Loucy (cell line): Measurements from ENCODE around the gene GBX2.

Experiments used
- H2AFZ ChIP-seq: fragments of 200-600 bp; sonication (generic); 2 replicates; pipeline ENCODE4 v1.6.0; 2016; ENCODE audit warnings: antibody characterized with exemption, mild to moderate bottlenecking, low read length, moderate library complexity
- H3F3A ChIP-seq: fragments of 200-600 bp; 2 replicates; pipeline ENCODE4 v1.6.0; 2016; ENCODE audit warnings: antibody characterized with exemption, low read depth, mild to moderate bottlenecking
- H3K27me3 ChIP-seq: fragments of 200-600 bp; sonication (generic); 2 replicates; pipeline ENCODE4 v1.6.1; 2014; ENCODE audit warnings: low read length, mild to moderate bottlenecking; ENCODE audit not compliant: insufficient read depth, poor library complexity, severe bottlenecking
- H3K36me3 ChIP-seq: fragments of 200-600 bp; sonication (generic); 2 replicates; pipeline ENCODE4 v1.6.1; 2016; ENCODE audit warnings: low read length; ENCODE audit not compliant: insufficient read depth
- H3K4me1 ChIP-seq: fragments of 200-600 bp; sonication (generic); 2 replicates; pipeline ENCODE4 v1.5.1; 2014; ENCODE audit warnings: low read length, mild to moderate bottlenecking; ENCODE audit not compliant: insufficient read depth, poor library complexity, severe bottlenecking
- H3K4me2 ChIP-seq: fragments of 200-600 bp; sonication (generic); 2 replicates; pipeline ENCODE4 v1.6.0; 2014; ENCODE audit warnings: antibody characterized with exemption, low read length, low read depth, mild to moderate bottlenecking; ENCODE audit not compliant: poor library complexity, severe bottlenecking
- H3K4me3 ChIP-seq: fragments of 200-600 bp; sonication (generic); 2 replicates; pipeline ENCODE4 v1.5.1; 2014; ENCODE audit warnings: low read length, mild to moderate bottlenecking, mixed read lengths; ENCODE audit not compliant: poor library complexity, severe bottlenecking
- H3K79me2 ChIP-seq: fragments of 200-600 bp; sonication (generic); 2 replicates; pipeline ENCODE4 v1.6.1; 2014; ENCODE audit warnings: low read length; ENCODE audit not compliant: insufficient read depth
- H3K9ac ChIP-seq: fragments of 200-600 bp; sonication (generic); 2 replicates; pipeline ENCODE4 v1.6.0; 2014; ENCODE audit warnings: mild to moderate bottlenecking, low read depth, low read length, moderate library complexity; ENCODE audit not compliant: poor library complexity, severe bottlenecking
- H3K9me2 ChIP-seq: fragments of 200-600 bp; sonication (generic); replicated peaks from 2 replicates; pipeline ENCODE4 v1.6.1; 2016; ENCODE audit warnings: low read depth, low read length, mixed read lengths
- H3K9me3 ChIP-seq: fragments of 200-600 bp; sonication (generic); 2 replicates; pipeline ENCODE4 v1.6.1; 2014; ENCODE audit warnings: mild to moderate bottlenecking, antibody characterized with exemption, low read length, low read depth; ENCODE audit not compliant: insufficient read depth
- H4K20me1 ChIP-seq: fragments of 200-600 bp; sonication (generic); 2 replicates; pipeline ENCODE4 v1.6.0; 2014; ENCODE audit warnings: antibody characterized with exemption, low read length, mild to moderate bottlenecking; ENCODE audit not compliant: insufficient read depth, poor library complexity, severe bottlenecking
- CTCF ChIP-seq: fragments of 200-600 bp; sonication (generic); conservative IDR thresholded peaks from 2 replicates; pipeline ENCODE4 v1.5.1; 2014; ENCODE audit warnings: mild to moderate bottlenecking, antibody characterized with exemption, low read length
- EZH2phosphoT487 ChIP-seq: fragments of 200-600 bp; IDR thresholded peaks from 2 replicates; pipeline ENCODE4 v1.6.1; 2018; ENCODE audit warnings: antibody characterized with exemption, mild to moderate bottlenecking, moderate library complexity, borderline replicate concordance

GBX2 gene

GRCh38 chr2:236169151-236169721, 1.1 kb upstream of the GBX2 start:
- TF ChIP-seq EZH2phosphoT487 (no peak), CTCF (no peak)
- Histone ChIP-seq H3F3A (no peaks in the 10 kb centered on the region), H3K9ac (no peak overlapping the region), H3K27me3 (no peaks in the 10 kb centered on the region), H3K79me2 (no peaks in the 10 kb centered on the region), H3K4me3 (no peak overlapping the region), H3K36me3 (no peaks in the 10 kb centered on the region), H3K9me2 (no peaks in the 10 kb centered on the region), H3K4me2 (no peak overlapping the region), H4K20me1 (no peaks in the 10 kb centered on the region), H3K9me3 (no peaks in the 10 kb centered on the region), H2AFZ (no peak overlapping the region), H3K4me1 (no peaks in the 10 kb centered on the region)

DNA sequence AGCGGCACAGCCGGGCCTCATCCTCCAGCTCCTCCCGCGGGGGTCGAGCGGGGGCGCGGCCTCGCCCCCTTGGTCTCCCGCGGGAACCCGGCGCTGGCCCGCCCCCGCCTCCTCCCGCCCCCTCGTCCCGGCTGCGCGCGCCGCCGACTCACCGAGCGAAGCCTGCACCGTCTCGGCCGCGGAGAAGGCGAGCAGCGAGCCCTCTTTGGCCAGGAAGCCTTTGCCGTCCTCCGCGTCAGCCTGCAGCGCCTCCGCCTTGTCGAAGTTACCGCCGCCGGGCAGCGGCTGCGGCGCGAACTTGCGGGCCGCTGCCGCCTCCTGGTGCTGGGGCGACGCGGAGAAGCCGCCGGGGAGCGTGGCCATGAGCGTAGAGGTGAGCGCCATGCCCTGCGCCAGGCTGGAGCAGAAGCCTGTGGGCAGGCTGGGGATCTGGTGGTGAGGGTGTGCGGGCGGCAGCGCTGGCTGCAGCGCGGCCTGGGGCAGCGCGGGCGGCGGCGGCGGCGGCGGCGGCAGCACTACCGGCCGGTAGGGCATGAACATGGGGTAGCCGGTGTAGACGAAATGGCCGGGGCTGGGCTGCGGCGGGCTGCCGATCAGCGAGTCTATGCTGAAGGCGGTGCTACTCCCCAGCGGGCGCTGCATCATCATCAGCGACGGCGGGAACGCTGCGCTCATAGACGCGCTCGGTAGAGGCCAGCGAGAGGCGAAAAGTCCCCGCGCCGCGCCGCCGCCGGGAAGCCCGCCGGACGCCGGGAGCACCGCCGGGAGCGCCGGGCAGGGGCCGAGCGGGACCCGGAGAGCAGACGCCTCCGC, 683 bp downstream of the GBX2 start:
- Histone ChIP-seq H3K9me2 (no peaks in the 10 kb centered on the region), H3K4me2 (no peak overlapping the region), H3K9me3 (no peaks in the 10 kb centered on the region), H3K4me1 (no peaks in the 10 kb centered on the region), H3K27me3 (no peaks in the 10 kb centered on the region), H3K79me2 (no peaks in the 10 kb centered on the region), H3K9ac (no peak overlapping the region), H2AFZ (no peak overlapping the region), H3K36me3 (no peaks in the 10 kb centered on the region), H3F3A (no peaks in the 10 kb centered on the region), H4K20me1 (no peaks in the 10 kb centered on the region), H3K4me3 (no peak overlapping the region)
- TF ChIP-seq CTCF = no peak
- no peak for TF ChIP-seq EZH2phosphoT487

DNA sequence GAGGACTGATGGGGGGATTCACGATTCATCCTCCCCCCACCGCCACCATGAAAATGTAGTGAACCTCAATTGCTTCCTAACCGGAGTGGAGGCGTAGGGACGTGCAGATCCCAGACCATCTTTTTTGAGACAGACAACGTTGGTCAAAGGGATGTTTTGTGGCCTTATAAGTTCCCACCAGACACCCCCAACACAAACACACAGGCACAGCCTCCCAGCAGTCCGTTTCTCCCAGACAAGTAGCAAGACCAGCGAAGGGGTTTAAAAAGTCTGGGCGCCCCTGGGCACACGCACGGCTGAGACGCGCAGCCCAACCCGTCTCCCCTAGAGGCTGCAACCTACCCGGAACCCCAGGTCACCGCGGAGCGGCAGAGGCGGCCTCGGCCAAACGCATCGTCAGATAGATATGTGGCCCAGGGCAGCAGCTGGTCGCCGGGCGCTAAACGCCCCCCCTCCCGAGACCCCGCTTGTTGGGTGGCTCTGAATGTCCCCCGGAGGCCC, 1.3 kb downstream of the GBX2 start:
- H4K20me1 ChIP-seq = no peaks in the 10 kb centered on the region
- H3K9me2 ChIP-seq = no peaks in the 10 kb centered on the region
- H3K9me3 ChIP-seq = no peaks in the 10 kb centered on the region
- no peak overlapping the region for H3K4me2 ChIP-seq
- TF ChIP-seq CTCF (no peak), EZH2phosphoT487 (no peak)
- no peak overlapping the region for H3K9ac ChIP-seq
- no peak overlapping the region for H2AFZ ChIP-seq
- no peaks in the 10 kb centered on the region for H3F3A ChIP-seq
- no peak overlapping the region for H3K4me3 ChIP-seq
- no peaks in the 10 kb centered on the region for H3K27me3 ChIP-seq
- H3K4me1 ChIP-seq = no peaks in the 10 kb centered on the region
- no peaks in the 10 kb centered on the region for H3K36me3 ChIP-seq
- no peaks in the 10 kb centered on the region for H3K79me2 ChIP-seq
